ENCODE data around the gene SPRYD4.

The SPRYD4 gene

GRCh38 chr12:56521590-56522371 is 53.4 kb downstream of the SPRYD4 start, which contains the start of gene RBMS2:
Gene RBMS2, plus strand, starts transcription at chr12:56521820. Its CDS starts 204 bp downstream, at chr12:56522024.
- peak; percentile 25 for DNase-seq

- no peak for DNase-seq
Measured at GRCh38 chr12:56522411-56523193, 54.2 kb downstream of the SPRYD4 start.

- DNase-seq = no peak
Measured at GRCh38 chr12:56528846-56529245, 60.5 kb downstream of the SPRYD4 start.
